Keratinocyte (primary cell): Measurements from ENCODE around the gene INCA1. TPM values are rescaled to one million over a fixed set of nuclear protein-coding genes. Genes with fewer than 3 reads are reported as not detected.

Experiments
- DNase-seq: peaks from one replicate; pipeline ENCODE4 v3.0.0-alpha.2; 2011; ENCODE audit warnings: low read depth, missing footprints, low spot score
- FAIRE-seq: peaks from 2 replicates; lab custom pipeline; 2011; peaks lifted over from hg19 to GRCh38; lab: Jason Lieb, UNC
- H2AFZ ChIP-seq: 2 replicates; pipeline ENCODE4 v1.6.0; 2012; ENCODE audit warnings: low read length, control low read depth, inconsistent platforms; ENCODE audit not compliant: control insufficient read depth
- H3K27ac ChIP-seq: 2 replicates; pipeline ENCODE4 v1.5.1; 2011; ENCODE audit warnings: low read length; ENCODE audit not compliant: control insufficient read depth, insufficient read depth
- H3K27me3 ChIP-seq: 3 replicates; pipeline ENCODE4 v1.6.0; 2011; ENCODE audit warnings: low read length; ENCODE audit not compliant: control insufficient read depth, insufficient read depth; ENCODE audit errors: extremely low read depth
- H3K36me3 ChIP-seq, 2 experiments: 2 replicates in 1 of 2; 3 replicates in 1 of 2; pipeline ENCODE4 v1.5.1; 2011; ENCODE audit warnings: low read length in 2 of 2, mild to moderate bottlenecking in 1 of 2; ENCODE audit not compliant: control insufficient read depth in 2 of 2, insufficient read depth in 2 of 2; ENCODE audit errors: extremely low read depth in 1 of 2
- H3K4me1 ChIP-seq: 3 replicates; pipeline ENCODE4 v1.5.1; 2011; ENCODE audit warnings: low read length; ENCODE audit not compliant: control insufficient read depth, insufficient read depth; ENCODE audit errors: extremely low read depth
- H3K4me2 ChIP-seq: 3 replicates; pipeline ENCODE4 v1.6.0; 2011; ENCODE audit warnings: low read depth, low read length; ENCODE audit not compliant: control insufficient read depth, insufficient read depth; ENCODE audit errors: extremely low read depth
- H3K4me3 ChIP-seq, 3 experiments: fragments of 200-600 bp in 1 of 3; sonication (generic) in 1 of 3; 2 replicates in 2 of 3; 3 replicates in 1 of 3; pipeline ENCODE4 v1.5.1; 2011 to 2016; ENCODE audit warnings: low read length in 3 of 3, mild to moderate bottlenecking in 3 of 3, control low read depth in 2 of 3, inconsistent platforms in 1 of 3, low read depth in 1 of 3, mixed read lengths in 1 of 3, mixed run types in 1 of 3, moderate library complexity in 1 of 3; ENCODE audit not compliant: control insufficient read depth in 2 of 3, insufficient read depth in 2 of 3; ENCODE audit errors: extremely low read depth in 1 of 3
- H3K79me2 ChIP-seq: 2 replicates; pipeline ENCODE4 v1.6.0; 2012; ENCODE audit warnings: low read length; ENCODE audit not compliant: control insufficient read depth, insufficient read depth
- H3K9ac ChIP-seq: 3 replicates; pipeline ENCODE4 v1.6.0; 2011; ENCODE audit warnings: low read length; ENCODE audit not compliant: control insufficient read depth, insufficient read depth; ENCODE audit errors: extremely low read depth
- H3K9me1 ChIP-seq: 3 replicates; pipeline ENCODE4 v1.6.0; 2011; ENCODE audit warnings: low read length; ENCODE audit not compliant: control insufficient read depth, insufficient read depth; ENCODE audit errors: extremely low read depth
- H3K9me3 ChIP-seq: 2 replicates; pipeline ENCODE4 v1.5.1; 2012; ENCODE audit warnings: low read depth, low read length; ENCODE audit not compliant: control insufficient read depth
- H4K20me1 ChIP-seq: 3 replicates; pipeline ENCODE4 v1.6.0; 2011; ENCODE audit warnings: low read length; ENCODE audit not compliant: control insufficient read depth, insufficient read depth; ENCODE audit errors: extremely low read depth
- CTCF ChIP-seq, 3 experiments: IDR thresholded peaks in 1 of 3; conservative IDR thresholded peaks in 1 of 3; optimal IDR thresholded peaks in 1 of 3; 2 replicates in 2 of 3; 3 replicates in 1 of 3; pipeline versions ENCODE3 to v1.5.1; 2011; ENCODE audit warnings: low read length in 3 of 3, mild to moderate bottlenecking in 3 of 3, moderate library complexity in 2 of 3, control low read depth in 1 of 3, inconsistent platforms in 1 of 3; ENCODE audit not compliant: insufficient read depth in 2 of 3; ENCODE audit errors: extremely low read depth in 1 of 3
- EZH2 ChIP-seq: IDR thresholded peaks from one replicate; pipeline ENCODE4 v1.6.1; 2012; ENCODE audit warnings: inconsistent platforms, mild to moderate bottlenecking, low read length, moderate library complexity
- dilution Hi-C: fragments of 300-500 bp; cut with MboI; formaldehyde crosslinking; loops from one replicate; pipeline ENCODE4 v1.7.0; 2020; ENCODE audit warnings: low sequenced_read_pairs; ENCODE audit not compliant: extremely low pct_ligation_motif_present
- polyA plus RNA-seq, 5 experiments: library from polyadenylated mRNA; depleted of rRNA in 3 of 5; stranded (reverse) in 3 of 5; stranded (forward) in 1 of 5; unstranded in 1 of 5; fragments of >200 nt; gene quantifications; 1 replicate in 1 of 5; 2 replicates in 3 of 5; 3 replicates in 1 of 5; pipeline versions ENCODE4 v1.2.1 to v1.2.3, GENCODE V29; 2011 to 2012; ENCODE audit warnings: missing spikeins in 2 of 5, low read depth in 1 of 5, low replicate concordance in 1 of 5

INCA1 gene
- polyA plus RNA-seq, 1 donor (not counting 4 experiments of a cell fraction or from before 2014, with no cell fraction given): 0.21 TPM

GRCh38 chr17:4947411-4948165, 49.7 kb downstream of the INCA1 start:
- peaks cover 40% of the 10 kb centered on the region for H3K79me2 ChIP-seq
- peaks cover 34% of the 10 kb centered on the region for H3K4me1 ChIP-seq

GRCh38 chr17:4947010-4947410, 50.3 kb downstream of the INCA1 start:
- FAIRE-seq (no peak), DNase-seq (no peak)
- H3K27me3 ChIP-seq: no peaks in the 10 kb centered on the region
- H3K9ac ChIP-seq: peak overlapping the region; percentile 94
- H3K36me3 ChIP-seq: peaks cover 27 to 34% of the 10 kb centered on the region in 2 experiments
- dilution Hi-C loops: loop anchor here (10.0 kb wide), 1 partner anchor 58 kb away; no protein-coding TSS in a partner anchor
- no peak overlapping the region for H2AFZ ChIP-seq
- H3K4me3 ChIP-seq: peak overlapping the region; percentile 96 to 99 (median 97)
- peaks cover 15% of the 10 kb centered on the region for H4K20me1 ChIP-seq
- no peak for TF ChIP-seq CTCF (optimal IDR thresholded peaks at IDR 0.05 in 1 of 3, IDR thresholded peaks at IDR 0.05 in 1 of 3, conservative IDR thresholded peaks at IDR 0.05 in 1 of 3; ENCODE audit: extremely low read depth in 1 of 3, insufficient read depth in 2 of 3, low read length in 3 of 3)
- TF ChIP-seq EZH2: no peak
- H3K4me2 ChIP-seq: peak overlapping the region; percentile 100
- H3K4me1 ChIP-seq: peaks cover 35% of the 10 kb centered on the region
- peaks cover 46% of the 10 kb centered on the region for H3K79me2 ChIP-seq
- H3K27ac ChIP-seq: peak overlapping the region; percentile 89
- no peaks in the 10 kb centered on the region for H3K9me1 ChIP-seq
- no peaks in the 10 kb centered on the region for H3K9me3 ChIP-seq

More at GRCh38 chr17:4947411-4948165, 49.7 kb downstream of the INCA1 start:
- peak overlapping the region; percentile 89 for H3K27ac ChIP-seq
- no peak overlapping the region for H2AFZ ChIP-seq
- peak overlapping the region; percentile 100 for H3K4me2 ChIP-seq
- no peaks in the 10 kb centered on the region for H3K9me3 ChIP-seq
- H3K36me3 ChIP-seq: peaks cover 23 to 31% of the 10 kb centered on the region in 2 experiments
- TF ChIP-seq CTCF (optimal IDR thresholded peaks at IDR 0.05 in 1 of 3, IDR thresholded peaks at IDR 0.05 in 1 of 3, conservative IDR thresholded peaks at IDR 0.05 in 1 of 3; ENCODE audit: extremely low read depth in 1 of 3, insufficient read depth in 2 of 3, low read length in 3 of 3) (no peak), EZH2 (no peak)
- no peaks in the 10 kb centered on the region for H3K27me3 ChIP-seq
- dilution Hi-C loops: loop anchor here (10.0 kb wide), 1 partner anchor 57 kb away; no protein-coding TSS in a partner anchor
- H3K4me3 ChIP-seq: peak overlapping the region; percentile 96 to 99 (median 97)
- FAIRE-seq: no peak
- H3K9me1 ChIP-seq: no peaks in the 10 kb centered on the region
- H4K20me1 ChIP-seq: peaks cover 15% of the 10 kb centered on the region
- no peak for DNase-seq
- peak overlapping the region; percentile 94 for H3K9ac ChIP-seq
